Germinal center (tissue), 1 donor: ENCODE results near the gene FCHO2.

Source experiments
- DNase-seq: peaks from one replicate; pipeline ENCODE4 v3.0.0; 2012; ENCODE audit warnings: mixed read lengths, low spot score

Gene FCHO2

DNA sequence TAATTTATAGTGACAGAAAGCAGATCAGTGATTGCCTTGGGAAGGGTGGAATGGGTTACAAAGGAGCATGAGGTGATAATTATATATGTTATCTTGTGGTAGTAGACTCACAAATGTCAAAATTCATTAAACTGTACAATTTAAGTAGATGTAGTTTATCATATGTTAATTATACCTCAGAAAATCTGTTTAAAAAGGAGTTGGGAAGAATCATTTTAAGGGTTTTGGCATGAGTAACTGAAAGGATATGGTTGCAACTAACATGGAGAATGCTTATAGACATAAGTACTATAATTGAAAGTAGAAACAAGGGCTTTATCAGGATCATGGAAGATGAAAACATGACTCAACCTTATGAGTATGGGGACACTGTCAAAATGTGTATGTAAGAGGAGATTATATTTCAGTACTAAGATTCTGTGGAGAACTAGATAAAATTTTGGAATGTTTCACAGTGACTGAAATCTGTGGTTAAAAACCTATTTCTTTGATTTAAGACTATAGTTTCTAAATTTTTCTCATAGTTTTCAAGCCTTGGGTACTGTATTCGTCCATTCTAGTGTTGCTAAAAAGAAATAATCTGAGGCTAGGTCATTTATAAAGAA lies 73.3 kb downstream of the FCHO2 start:
- no peak for DNase-seq

DNA sequence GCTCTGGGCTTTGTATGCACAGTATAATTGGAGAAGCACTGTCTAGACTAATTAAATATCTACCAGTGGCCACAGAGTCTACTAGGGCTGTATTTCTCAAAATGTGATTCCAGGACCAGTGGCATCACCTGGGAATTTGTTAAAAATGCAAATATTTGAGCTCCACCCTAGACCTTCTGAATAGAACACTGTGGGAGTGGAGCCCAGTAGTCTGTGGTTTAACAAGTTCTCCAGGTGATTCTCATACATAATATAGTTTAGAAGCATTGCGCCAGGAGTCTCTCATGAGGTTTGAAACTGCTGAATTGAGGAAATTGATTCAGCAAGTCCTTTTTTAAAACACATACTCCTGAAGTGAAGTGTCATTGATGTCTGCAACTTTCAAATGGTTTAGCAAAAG lies 74.7 kb downstream of the FCHO2 start:
- DNase-seq: no peak

DNA sequence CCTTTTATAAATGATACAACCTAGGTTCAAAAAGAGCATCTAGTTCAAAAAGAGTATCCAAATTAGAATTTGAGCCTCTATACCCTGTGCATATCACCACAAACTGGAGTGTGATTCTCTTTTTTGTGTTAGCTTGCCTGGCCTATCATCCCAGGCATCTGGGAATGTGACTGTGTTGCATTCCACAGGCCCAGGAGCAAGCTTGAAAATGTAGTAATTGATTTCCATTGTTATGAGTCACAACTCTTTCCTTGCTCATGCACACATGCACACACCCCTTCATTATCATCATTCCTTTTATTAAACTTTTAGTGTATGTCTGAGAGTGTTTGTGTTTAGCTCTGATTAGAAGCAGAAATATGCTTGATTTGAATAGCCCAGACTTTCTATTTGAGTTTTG lies 75.2 kb downstream of the FCHO2 start:
- DNase-seq: no peak

DNA sequence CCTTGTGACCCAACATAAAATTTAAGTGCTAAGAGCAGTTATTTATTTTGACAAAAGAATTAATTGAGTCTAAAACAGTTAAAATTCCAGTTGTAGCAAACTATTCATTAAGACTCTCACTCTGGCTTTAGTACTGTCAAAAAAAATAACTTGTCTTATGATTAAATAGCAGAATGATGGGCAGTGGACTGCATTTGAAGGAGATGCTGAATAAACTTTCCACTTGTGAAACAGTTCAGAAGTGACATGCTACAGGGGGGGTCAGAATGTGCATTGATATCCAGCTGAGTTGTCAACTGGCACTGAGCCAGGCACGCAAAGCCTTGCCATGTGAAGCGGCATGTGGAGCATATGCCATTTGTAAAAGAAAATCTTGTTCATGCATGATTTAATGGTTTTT lies 76.0 kb downstream of the FCHO2 start:
- DNase-seq: no peak

DNA sequence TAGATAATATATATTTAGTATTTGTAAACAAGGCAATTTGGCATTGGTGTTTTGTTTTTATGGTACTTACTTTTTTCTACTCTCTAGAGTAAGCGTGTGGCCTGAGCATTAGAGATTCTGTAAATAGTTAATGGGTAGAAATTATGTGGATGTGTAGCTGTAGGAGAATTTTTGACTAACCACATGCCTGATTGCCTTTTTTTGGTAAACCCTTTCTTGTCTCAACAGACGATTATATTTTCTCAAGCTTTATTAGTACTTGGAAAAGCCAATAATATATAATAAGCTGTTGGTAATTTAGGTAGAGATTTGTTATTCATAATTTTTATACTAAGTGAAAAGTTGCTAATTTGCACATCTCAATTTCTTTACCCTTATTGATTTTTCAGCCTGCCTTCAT lies 76.8 kb downstream of the FCHO2 start:
- no peak for DNase-seq

DNA sequence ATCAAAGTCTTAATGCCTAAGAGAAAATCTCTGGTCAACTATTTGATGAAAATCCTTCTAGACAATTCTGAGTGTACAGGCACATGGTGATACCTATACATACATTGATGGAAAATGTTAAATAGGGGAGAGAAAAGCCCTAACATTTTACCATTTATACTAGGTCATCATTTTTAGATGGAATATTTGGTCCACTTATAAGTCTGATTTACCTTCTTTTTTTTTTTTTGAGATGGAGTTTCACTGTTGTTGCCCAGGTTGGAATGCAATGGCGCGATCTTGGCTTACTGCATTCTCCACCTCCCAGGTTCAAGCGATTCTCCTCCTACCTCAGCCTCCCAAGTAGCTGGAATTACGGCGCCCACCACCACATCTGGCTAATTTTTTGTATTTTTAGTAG lies 81.7 kb downstream of the FCHO2 start:
- no peak for DNase-seq

DNA sequence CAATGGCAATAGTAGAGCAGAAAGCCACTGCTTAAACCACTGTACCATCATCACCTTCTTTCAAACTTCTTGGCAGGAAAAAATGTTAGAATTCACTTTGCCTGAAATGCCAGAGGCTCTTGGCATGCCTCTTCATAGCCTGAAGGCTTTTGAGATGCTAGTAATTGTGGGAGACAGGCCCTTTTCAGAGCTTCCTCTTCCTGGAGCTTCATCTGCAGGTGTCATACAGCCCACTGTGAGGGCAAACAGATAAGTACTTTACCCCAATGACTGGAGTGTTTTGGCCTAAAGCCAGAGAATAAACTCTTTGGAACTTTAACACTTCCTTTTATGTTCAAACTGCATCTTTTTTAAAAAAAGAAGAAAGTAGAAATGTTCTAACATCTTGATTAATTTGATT lies 83.2 kb downstream of the FCHO2 start:
- DNase-seq: no peak

DNA sequence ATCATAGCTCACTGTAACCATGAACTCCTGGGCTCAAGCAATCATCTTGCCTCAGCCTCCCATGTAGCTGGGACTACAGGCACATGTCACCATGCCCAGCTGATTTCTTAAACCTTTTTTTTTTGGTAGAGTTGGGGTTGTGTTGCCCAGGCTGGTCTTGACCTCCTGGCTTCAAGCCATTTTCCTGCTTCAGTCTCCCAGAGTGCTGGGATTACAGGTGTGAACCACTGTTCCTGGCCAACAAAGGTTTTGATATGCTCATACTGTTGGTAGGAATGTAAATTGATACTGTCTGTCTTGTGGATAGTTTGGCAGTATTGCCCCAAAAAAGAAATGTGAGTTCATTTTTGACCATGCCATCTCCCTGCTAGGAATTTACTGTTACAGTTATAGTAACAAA lies 87.2 kb downstream of the FCHO2 start:
- DNase-seq: no peak

DNA sequence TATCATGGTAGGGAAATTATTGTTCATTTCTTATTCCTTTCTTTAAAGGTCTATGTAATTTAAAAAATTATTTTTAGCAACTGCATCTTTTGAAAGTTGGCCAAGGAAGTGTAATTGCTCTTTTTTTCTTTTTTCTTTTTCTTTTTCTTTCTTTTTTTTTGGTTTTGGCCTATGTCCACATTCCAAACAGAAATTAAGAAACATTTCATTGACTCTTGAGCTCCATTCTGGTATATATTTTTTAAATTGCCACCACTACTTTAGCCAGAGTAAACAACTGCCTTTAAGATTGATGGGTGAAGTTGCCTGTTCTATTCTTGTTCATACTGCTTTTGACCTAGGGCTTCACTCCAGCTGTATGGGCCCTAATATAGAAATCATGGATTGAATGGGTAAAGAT lies 88.7 kb downstream of the FCHO2 start:
- DNase-seq: no peak

DNA sequence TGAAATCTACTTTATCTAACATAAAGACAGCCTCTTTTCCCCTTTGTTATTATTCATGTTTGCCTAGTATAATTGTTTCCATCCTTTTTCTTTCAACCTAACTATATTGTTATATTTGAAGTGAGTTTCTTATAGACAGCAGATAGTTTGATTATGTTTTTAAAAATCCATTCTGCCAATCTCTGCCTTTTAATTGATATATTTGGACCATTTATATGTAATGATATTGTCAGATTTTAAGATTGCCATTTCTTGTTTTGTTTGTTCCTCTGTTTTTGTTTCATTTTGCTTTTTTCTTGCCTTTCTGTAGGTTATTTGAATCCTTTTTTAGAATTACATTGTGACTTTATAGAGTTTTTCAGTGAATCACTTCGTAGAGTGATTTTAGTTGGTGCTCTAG lies 89.8 kb downstream of the FCHO2 start:
- DNase-seq: no peak

DNA sequence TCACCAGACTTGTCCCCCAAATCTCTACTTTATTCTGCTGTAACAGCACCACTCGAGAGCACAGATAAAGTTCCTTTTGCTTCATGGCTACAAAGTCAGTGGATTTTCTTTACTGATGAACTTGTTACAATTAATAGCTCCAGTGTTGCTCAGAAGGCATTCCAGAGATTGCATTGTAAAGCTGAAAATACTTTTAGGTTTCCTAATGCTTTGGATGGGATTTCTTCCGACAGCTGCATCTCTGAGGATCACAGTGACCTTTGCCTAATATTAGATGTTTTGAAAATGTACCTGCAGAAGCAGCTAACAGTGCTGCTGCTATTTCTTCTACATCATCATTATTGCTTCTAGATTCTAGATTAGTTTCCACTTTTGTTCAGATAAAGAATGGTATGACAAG lies 105.8 kb downstream of the FCHO2 start:
- no peak for DNase-seq

DNA sequence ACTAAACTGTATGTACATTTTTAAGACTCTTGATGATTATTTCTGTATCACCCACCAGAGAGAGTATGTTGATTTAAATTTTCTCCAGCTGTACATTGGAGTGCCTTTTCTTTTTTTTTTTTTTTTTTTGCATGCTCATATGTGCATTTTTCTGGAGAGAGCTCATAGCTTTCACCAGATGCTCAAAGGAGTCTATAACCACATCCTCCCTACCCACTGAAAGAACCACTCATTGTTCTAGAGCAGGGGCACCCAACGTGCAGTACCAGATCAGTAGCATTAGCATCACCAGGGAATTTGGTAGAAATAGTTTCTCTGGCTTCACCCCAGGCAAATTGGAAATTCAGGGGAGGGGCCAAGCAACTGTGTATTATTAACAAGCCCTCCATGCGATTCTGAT lies 110.6 kb downstream of the FCHO2 start:
- DNase-seq: no peak

DNA sequence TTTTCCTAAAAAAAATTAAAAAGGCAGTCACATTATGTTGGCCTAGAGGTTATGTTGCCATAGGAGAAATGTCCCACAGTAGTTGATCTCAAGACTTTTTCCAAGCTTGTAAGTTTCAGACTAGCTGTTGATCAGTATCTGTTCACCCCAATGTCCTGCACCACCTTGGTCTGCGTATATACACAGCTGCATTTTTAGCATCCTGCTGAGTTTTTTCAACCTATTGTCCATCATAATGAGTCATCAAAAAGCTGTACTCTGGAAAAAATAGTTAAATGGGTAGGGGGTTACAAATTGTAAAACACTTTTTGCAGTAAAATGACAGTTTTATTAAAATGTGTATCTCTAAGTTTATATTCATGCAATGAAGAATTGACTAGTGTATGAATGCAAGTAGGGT lies 111.4 kb downstream of the FCHO2 start:
- DNase-seq: no peak

DNA sequence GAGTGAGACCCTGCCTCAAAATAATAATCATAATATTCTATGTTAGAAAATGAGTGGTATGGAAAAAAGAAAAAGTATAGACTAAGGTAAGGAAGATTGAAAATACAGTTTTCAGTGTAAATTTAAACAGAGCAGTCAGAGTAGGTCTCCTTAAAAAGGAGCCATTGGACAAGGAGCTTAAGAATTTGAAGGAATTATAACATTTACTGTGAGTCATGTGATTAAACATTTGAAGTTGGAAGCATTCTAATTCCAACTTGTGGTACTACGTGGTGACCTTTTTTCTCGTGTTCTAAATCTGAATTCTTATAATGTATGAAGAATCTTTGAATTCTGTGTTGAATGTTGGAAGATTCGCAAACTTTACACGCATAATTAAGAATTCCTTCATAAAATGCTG lies 125.3 kb downstream of the FCHO2 start:
- no peak for DNase-seq

DNA sequence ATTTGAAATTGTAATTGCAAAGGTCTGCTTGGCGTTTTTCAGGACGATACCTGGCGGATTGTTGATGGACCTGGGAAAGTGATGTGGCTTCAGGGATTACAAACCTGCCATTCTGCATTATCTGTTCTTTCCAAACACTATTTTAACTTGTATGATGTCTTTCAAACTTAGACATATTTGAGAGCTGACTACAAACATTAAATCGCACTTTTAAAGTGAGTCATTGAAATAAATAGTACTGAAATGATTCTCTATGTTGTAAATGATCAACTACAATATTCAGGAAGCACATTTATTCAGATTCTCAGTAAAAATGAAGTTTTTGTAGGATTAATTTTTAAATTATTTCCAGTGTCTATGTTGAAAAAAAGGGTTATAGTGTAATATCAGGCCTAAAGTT lies 132.2 kb downstream of the FCHO2 start:
- no peak for DNase-seq

DNA sequence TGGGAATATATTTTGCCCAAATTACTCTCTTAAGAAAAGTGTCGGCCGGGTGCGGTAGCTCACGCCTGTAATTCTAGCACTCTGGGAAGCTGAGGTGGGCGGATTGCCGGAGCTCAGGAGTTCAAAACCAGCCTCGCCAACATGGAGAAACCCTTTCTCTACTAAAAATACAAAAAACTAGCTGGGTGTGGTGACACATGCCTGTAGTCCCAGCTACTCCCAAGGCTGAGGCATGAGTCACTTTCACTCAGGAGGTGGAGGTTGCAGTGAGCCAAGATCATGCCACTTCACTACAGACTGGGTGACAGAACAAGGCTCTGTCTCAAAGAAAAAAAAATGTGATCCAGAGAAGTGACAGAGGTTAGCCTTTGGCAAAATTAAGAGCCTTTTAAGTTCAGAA lies 138.1 kb downstream of the FCHO2 start:
- no peak for DNase-seq

DNA sequence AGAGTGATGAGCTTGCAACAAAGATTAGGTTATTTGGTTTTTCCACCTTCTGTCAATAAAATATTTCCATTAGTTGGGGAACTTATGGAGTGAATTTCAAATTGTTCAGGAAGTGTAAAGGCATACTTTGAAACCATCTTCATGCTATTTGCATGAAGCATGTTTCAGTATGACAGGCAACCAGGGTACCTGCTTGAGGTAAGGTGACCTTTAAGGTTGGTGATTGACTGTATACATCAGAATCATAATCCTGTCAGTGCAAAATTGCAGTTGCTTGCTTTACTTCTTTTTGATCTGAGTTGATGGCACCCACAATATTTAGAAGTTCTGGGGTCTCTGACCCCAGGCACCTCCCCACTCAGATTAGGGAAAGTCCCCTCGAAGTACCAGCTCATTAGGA lies 138.6 kb downstream of the FCHO2 start:
- no peak for DNase-seq

DNA sequence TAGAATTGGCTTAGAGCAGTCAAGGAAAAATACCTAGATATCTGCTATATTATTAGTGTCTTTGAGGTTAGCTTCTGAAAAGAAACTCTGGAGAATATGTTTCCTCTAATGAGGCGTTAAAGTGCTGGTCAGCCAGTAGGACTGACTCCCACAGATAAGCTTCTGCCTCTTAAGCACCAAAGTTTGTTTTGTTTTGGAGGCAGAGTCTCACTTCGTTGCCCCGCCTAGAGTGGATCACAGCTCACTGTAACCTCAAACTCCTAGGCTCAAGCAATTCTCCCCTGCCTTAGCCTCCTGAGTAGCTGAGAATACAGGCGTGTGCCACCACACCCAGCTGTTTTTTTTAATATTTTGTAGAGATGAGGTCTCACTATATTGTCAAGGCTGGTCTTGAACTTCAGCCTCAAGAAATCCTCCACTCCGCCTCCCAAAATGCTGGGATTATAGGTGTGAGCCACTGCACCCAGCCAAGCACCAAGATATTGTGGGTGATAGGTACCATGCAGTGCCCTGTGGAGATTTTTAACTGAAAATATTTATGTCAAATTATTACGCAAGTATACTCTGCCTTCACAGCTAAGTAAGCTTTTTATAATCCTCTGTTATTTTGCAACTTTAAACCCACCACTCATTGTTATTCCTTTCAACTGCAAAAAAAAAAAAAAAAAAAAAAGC lies 139.9 kb downstream of the FCHO2 start:
- no peak for DNase-seq

DNA sequence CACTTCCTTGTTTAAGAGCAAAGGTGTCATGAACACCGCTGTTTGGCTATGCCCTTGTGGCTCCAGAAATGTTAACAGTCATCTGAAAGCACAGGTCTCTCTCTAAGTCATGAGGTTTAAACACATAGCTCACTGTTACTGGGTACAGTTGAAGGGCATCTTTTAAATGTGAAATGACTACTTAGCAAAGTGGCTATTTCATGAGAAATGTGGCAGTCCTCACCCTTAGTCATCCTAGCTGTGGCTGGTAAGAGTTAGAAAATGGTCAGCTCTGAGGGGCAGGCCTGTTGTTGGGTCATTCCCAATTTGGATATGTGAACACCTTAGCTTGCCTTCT lies 140.4 kb downstream of the FCHO2 start:
- no peak for DNase-seq

DNA sequence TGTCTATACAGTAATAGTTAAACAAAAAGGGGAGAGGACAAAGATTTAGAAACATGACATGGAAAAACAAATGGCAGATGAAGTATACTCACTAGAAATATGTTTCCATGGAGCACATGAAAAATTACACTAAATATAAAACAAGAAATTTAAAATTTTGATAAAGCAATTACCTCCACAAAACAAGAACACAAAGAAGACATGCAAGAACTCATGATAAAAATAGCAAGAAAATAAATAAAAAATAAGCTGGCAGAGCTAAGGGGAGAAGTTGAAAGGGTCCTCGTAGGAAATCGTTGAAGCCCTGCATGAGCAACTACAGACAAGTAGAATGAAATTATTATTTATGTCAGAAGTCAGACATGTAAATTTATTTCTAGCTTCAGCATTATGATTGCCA lies 141.9 kb downstream of the FCHO2 start:
- DNase-seq: no peak

DNA sequence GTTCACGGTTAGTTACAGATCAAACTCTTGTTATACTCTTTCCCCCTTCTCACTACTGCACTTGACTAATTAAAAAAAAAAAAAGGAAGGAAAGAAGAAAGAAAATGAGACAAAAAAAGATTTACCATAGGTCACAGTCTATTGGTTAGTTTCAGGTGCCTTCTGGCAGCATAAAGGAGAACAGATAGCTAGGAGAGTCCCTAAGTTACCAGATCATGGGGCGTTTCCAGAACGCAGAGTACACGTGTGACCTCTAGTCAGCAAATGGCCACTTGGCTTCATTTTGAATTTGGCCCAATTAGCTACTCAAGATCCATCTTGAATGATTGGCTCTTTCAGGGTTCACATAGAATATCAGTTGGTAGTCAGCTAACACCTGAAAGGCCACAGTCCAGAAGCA lies 144.3 kb downstream of the FCHO2 start:
- no peak for DNase-seq

DNA sequence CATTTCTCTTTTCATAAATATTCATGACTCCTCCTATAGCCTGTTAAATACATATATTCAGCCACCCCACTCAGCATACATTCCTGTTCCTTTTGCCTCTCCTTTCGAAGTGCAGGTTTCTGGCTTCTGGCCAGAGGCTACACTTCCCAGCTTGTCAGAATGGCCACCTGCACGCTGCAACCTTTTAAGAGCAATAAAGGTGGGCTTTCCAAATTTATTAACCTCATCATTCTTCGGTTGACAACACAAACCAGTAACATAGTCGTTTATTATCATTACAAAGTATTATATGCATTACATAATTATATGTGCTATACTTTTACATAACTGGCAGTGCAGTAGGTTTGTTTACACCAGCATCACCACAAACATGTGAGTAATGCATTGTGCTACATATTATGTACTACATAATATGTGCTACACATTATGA lies 148.0 kb downstream of the FCHO2 start:
- no peak for DNase-seq

DNA sequence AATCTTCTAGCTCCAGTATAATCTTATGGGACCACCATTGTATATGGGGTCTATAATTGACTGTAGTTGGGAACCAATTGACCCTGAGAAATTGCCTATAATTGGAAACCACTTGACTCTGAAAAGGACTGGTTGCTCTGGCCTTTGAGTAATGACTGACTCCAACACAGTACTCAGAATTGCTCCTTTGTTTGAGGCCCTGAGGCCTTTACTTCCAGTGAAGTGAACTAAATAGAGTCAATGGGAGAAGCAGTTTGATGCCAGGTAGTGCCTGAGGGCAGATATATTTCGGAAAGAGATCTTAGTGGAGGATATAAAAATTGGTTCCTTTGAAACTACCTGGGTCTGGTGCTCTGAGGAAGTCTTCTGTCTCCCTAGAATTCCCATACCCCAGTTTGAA lies 148.5 kb downstream of the FCHO2 start:
- no peak for DNase-seq

DNA sequence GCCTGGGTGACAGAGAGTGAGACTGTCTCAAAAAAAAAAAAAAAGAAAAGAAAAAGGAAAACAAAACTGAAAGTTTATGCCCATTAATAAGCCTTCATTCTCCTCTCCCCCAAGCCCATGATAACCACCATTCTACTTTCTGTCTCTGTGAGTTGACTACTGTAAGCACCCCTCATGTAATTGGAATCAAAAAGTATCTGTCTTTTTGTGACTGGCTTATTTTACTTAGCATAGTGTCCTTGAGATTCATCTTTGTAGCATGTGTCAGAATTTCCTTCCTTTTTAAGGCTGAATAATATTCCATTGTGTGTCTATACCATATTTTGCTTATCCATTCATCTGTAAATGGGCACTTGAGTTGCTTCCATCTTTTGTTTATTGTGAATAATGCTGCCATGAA lies 150.5 kb downstream of the FCHO2 start:
- no peak for DNase-seq

DNA sequence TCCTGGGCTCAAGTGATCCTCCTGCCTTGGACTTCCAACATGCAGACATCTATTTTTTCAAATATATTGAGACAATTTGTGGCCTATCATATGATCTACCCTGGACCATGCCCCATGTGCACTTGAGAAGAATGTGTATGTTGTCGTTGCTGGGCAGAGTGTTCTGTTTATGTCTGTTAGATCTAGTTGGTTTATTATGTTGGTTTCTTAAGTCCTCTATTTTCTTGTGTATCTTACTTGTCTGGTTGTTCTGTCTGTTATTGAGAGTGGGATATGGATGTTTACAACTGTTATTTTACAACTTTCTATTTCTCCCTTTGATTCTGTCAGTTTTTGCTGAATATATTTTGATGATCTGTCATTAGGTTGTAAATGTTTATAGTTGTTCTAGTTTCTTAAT lies 154.3 kb downstream of the FCHO2 start:
- no peak for DNase-seq
